Ectodermal cell (in vitro differentiated cells): ENCODE data around the gene TTC1. TPM values are rescaled to one million over a fixed set of nuclear protein-coding genes. Genes with fewer than 3 reads are reported as not detected.
"Not testable (repeated sequence)": the region's sequence is repeated elsewhere in the genome, so short reads cannot be mapped to it uniquely, and the experiment has no call there.

Source experiments
- H3K27ac ChIP-seq: 2 replicates; pipeline ENCODE4 v1.7.0; 2013; ENCODE audit warnings: mild to moderate bottlenecking, low read depth, low read length; ENCODE audit not compliant: insufficient read depth, poor library complexity, severe bottlenecking
- H3K27me3 ChIP-seq: 2 replicates; pipeline ENCODE4 v1.7.0; 2013; ENCODE audit warnings: mild to moderate bottlenecking, low read length; ENCODE audit not compliant: insufficient read depth, control insufficient read depth, poor library complexity, severe bottlenecking
- H3K36me3 ChIP-seq: one replicate; pipeline ENCODE4 v1.7.0; 2013; ENCODE audit warnings: low read length; ENCODE audit not compliant: control insufficient read depth, insufficient read depth
- H3K4me1 ChIP-seq: one replicate; pipeline ENCODE4 v1.7.0; 2013; ENCODE audit warnings: low read length; ENCODE audit not compliant: control insufficient read depth, insufficient read depth
- H3K4me3 ChIP-seq: 2 replicates; pipeline ENCODE4 v1.7.0; 2013; ENCODE audit warnings: low read depth, low read length, control low read depth; ENCODE audit not compliant: insufficient read depth
- H3K9me3 ChIP-seq: 2 replicates; pipeline ENCODE4 v1.7.0; 2013; ENCODE audit warnings: mild to moderate bottlenecking, low read length, moderate library complexity; ENCODE audit not compliant: control insufficient read depth
- WGBS, 2 experiments: methylation state at CpG; one replicate each; pipeline ENCODE4 v1.1.7; 2013; ENCODE audit warnings: missing lambda C conversion rate in 2 of 2; 5-methylcytosine and 5-hydroxymethylcytosine counted together
- polyA plus RNA-seq, 4 experiments: library from polyadenylated mRNA; stranded (reverse); fragments of 50-300 nt; gene quantifications; one replicate each; pipeline ENCODE4 v1.2.3, GENCODE V29; 2013

Gene TTC1
- 59.0 TPM for polyA plus RNA-seq (2013, experiment 1 of 4)
- 60.0 TPM for polyA plus RNA-seq (2013, experiment 2 of 4)
- polyA plus RNA-seq (2013, experiment 3 of 4): 47.2 TPM
- 54.7 TPM for polyA plus RNA-seq (2013, experiment 4 of 4)

- H3K27me3 ChIP-seq: no peaks in the 10 kb centered on the region
- peak within 1 kb of the TSS; percentile 56 for H3K27ac ChIP-seq
- peaks cover 11% of the 10 kb centered on the region for H3K36me3 ChIP-seq
- H3K9me3 ChIP-seq: no peaks in the 10 kb centered on the region
- H3K4me1 ChIP-seq: peaks cover 9% of the 10 kb centered on the region
- 1% methylated on average over 31 of the region's 31 CpGs for WGBS, 2 experiments
- H3K4me3 ChIP-seq: peak within 1 kb of the TSS; percentile 93
Observed at GRCh38 chr5:160008877-160009590, at the start of gene TTC1. TTC1 (plus strand) TSS chr5:160009139; CDS start chr5:160010529, 1,390 bp downstream.

- Histone ChIP-seq H3K4me3 (no peak overlapping the region), H3K36me3 (no peaks in the 10 kb centered on the region), H3K27ac (no peak overlapping the region), H3K27me3 (peaks cover 3% of the 10 kb centered on the region), H3K4me1 (no peaks in the 10 kb centered on the region), H3K9me3 (no peaks in the 10 kb centered on the region)
- WGBS, 2 experiments: 91 to 95% methylated on average over 8 of the region's 8 CpGs
Observed at GRCh38 chr5:159961176-159962160, 47.5 kb upstream of the TTC1 start.

- Histone ChIP-seq H3K9me3 (no peaks in the 10 kb centered on the region), H3K27me3 (peaks cover 3% of the 10 kb centered on the region), H3K27ac (no peak overlapping the region), H3K4me3 (no peak overlapping the region), H3K36me3 (no peaks in the 10 kb centered on the region), H3K4me1 (no peaks in the 10 kb centered on the region)
- WGBS, 2 experiments: 90 to 94% methylated on average over 4 of the region's 4 CpGs
Observed at GRCh38 chr5:159962214-159962613, 46.7 kb upstream of the TTC1 start.

- Histone ChIP-seq H3K27ac (no peak overlapping the region), H3K4me3 (no peak overlapping the region), H3K27me3 (peaks cover 10% of the 10 kb centered on the region), H3K36me3 (no peaks in the 10 kb centered on the region), H3K4me1 (no peaks in the 10 kb centered on the region), H3K9me3 (no peaks in the 10 kb centered on the region)
- WGBS, 2 experiments: 88 to 94% methylated on average over 4 to 6 of the region's 6 CpGs
Observed at GRCh38 chr5:159963935-159964334, 45.0 kb upstream of the TTC1 start.

- H3K4me3 ChIP-seq: no peak overlapping the region
- WGBS, 2 experiments: 57 to 62% methylated on average over 12 of the region's 12 CpGs
Observed at GRCh38 chr5:159965031-159965837, 43.7 kb upstream of the TTC1 start.

GRCh38 chr5:159965838-159966128, 43.2 kb upstream of the TTC1 start:
- 76 to 82% methylated on average over 4 of the region's 4 CpGs for WGBS, 2 experiments
- peaks cover 27% of the 10 kb centered on the region for H3K27me3 ChIP-seq
- not testable (repeated sequence) for H3K9me3 ChIP-seq, H3K4me1 ChIP-seq, H3K36me3 ChIP-seq, H3K27ac ChIP-seq, H3K4me3 ChIP-seq

More at GRCh38 chr5:159965031-159965837, 43.7 kb upstream of the TTC1 start:
- no peaks in the 10 kb centered on the region for H3K4me1 ChIP-seq
- no peaks in the 10 kb centered on the region for H3K36me3 ChIP-seq
- peaks cover 21% of the 10 kb centered on the region for H3K27me3 ChIP-seq
- H3K27ac ChIP-seq: no peak overlapping the region
- H3K9me3 ChIP-seq: no peaks in the 10 kb centered on the region

- Histone ChIP-seq H3K36me3 (no peaks in the 10 kb centered on the region), H3K9me3 (no peaks in the 10 kb centered on the region), H3K4me3 (no peak overlapping the region), H3K4me1 (no peaks in the 10 kb centered on the region), H3K27me3 (peaks cover 68% of the 10 kb centered on the region), H3K27ac (no peak overlapping the region)
Observed at GRCh38 chr5:159969966-159970365, 39.0 kb upstream of the TTC1 start.

GRCh38 chr5:159971038-159971437, 37.9 kb upstream of the TTC1 start:
- H3K9me3 ChIP-seq: no peaks in the 10 kb centered on the region
- no peaks in the 10 kb centered on the region for H3K4me1 ChIP-seq
- H3K4me3 ChIP-seq: no peak overlapping the region
- H3K36me3 ChIP-seq: no peaks in the 10 kb centered on the region
- peaks cover 69% of the 10 kb centered on the region for H3K27me3 ChIP-seq
- WGBS, 2 experiments: 87 to 90% methylated on average over 4 of the region's 4 CpGs
- H3K27ac ChIP-seq: no peak overlapping the region

GRCh38 chr5:159971514-159971913, 37.4 kb upstream of the TTC1 start:
- Histone ChIP-seq H3K4me3 (peak overlapping the region; percentile 35), H3K4me1 (no peaks in the 10 kb centered on the region), H3K27ac (no peak overlapping the region), H3K36me3 (no peaks in the 10 kb centered on the region), H3K9me3 (no peaks in the 10 kb centered on the region), H3K27me3 (peaks cover 66% of the 10 kb centered on the region)
- 38 to 45% methylated on average over 11 of the region's 11 CpGs for WGBS, 2 experiments
